Activated T-helper 17 cell treated with anti-CD3 and anti-CD28 coated beads, Interleukin-2, amount 50 U/mL, for 72 hours (primary cell): ENCODE data around the gene MPP2. TPM values are rescaled to one million over a fixed set of nuclear protein-coding genes. Genes with fewer than 3 reads are reported as not detected.

Experiments
- ATAC-seq: fragments of 150-1000 bp; cut with Tn5 transposase; replicated peaks from 2 replicates; pipeline ENCODE4 v1.10.0; 2021; ENCODE audit warnings: mild to moderate bottlenecking, moderate library complexity
- H3K27ac Mint-ChIP-seq: one replicate; pipeline ENCODE4 v1.8.0; 2022; ENCODE audit warnings: mixed read lengths
- H3K27me3 Mint-ChIP-seq: one replicate; pipeline ENCODE4 v1.8.0; 2022; ENCODE audit warnings: mixed read lengths
- H3K36me3 Mint-ChIP-seq: one replicate; pipeline ENCODE4 v1.8.0; 2022; ENCODE audit warnings: low read depth, mild to moderate bottlenecking, mixed read lengths
- H3K4me1 Mint-ChIP-seq: one replicate; pipeline ENCODE4 v1.8.0; 2022; ENCODE audit warnings: mixed read lengths
- H3K4me3 Mint-ChIP-seq: one replicate; pipeline ENCODE4 v1.8.0; 2022; ENCODE audit warnings: mild to moderate bottlenecking, mixed read lengths
- H3K9me3 Mint-ChIP-seq: one replicate; pipeline ENCODE4 v1.8.0; 2022; ENCODE audit warnings: mixed read lengths
- total RNA-seq, 2 donors: library from RNA; stranded (reverse); gene quantifications; one replicate each; pipeline ENCODE4 v1.2.3, GENCODE V29; 2022

Gene MPP2
- total RNA-seq, 2 donors from 2014 or later, result 1.3 to 3.3 TPM

DNA sequence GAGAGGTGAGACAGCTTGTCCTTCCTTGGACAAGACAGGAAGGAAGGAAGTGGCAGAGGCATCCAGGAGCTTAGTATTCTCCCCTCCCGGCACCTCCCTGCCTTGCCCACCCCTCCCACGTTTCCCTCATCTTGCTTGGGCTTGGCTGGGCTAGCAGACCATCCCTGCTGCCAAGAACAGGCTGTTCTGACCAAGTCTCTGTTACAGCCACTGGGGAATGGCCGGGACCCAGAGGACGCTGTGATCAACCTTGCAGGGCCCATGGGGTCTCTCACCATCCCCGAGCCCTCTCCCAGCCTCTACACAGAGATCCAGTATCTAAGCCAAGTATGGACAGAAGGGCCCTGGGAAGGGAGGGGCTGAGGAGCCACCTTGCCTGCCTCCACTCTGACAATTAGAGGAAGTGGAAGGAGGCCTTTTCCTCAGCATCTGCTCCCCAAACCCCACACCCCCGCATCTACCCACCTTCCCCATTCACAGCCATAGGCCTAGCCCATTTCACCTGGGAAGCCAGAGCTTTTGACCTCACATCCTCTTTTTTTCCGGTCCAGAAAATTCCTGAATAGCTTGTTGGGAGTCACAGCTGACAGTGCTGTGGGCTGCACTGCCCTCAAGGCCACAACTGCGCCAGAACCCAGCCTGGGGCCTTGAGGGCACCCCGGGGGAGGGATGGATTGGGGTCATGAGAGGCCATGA, 46.3 kb downstream of the MPP2 start:
- no peaks in the 10 kb centered on the region for H3K4me1 Mint-ChIP-seq
- H3K27ac Mint-ChIP-seq, result no peak overlapping the region
- peaks cover 8% of the 10 kb centered on the region for H3K27me3 Mint-ChIP-seq
- H3K9me3 Mint-ChIP-seq, result no peaks in the 10 kb centered on the region
- H3K4me3 Mint-ChIP-seq, result no peak overlapping the region
- H3K36me3 Mint-ChIP-seq, result no peaks in the 10 kb centered on the region
- ATAC-seq, result no peak

GRCh38 chr17:43860077-43860725, 47.1 kb downstream of the MPP2 start:
- Mint-ChIP-seq H3K9me3 (no peaks in the 10 kb centered on the region), H3K36me3 (no peaks in the 10 kb centered on the region), H3K27ac (no peak overlapping the region), H3K4me1 (no peaks in the 10 kb centered on the region), H3K4me3 (no peak overlapping the region), H3K27me3 (peaks cover 8% of the 10 kb centered on the region)
- ATAC-seq, result no peak

GRCh38 chr17:43857957-43858600, 49.3 kb downstream of the MPP2 start:
- Mint-ChIP-seq H3K9me3 (no peaks in the 10 kb centered on the region), H3K36me3 (no peaks in the 10 kb centered on the region), H3K27me3 (peaks cover 12% of the 10 kb centered on the region), H3K27ac (no peak overlapping the region), H3K4me3 (no peak overlapping the region), H3K4me1 (no peaks in the 10 kb centered on the region)
- no peak for ATAC-seq

DNA sequence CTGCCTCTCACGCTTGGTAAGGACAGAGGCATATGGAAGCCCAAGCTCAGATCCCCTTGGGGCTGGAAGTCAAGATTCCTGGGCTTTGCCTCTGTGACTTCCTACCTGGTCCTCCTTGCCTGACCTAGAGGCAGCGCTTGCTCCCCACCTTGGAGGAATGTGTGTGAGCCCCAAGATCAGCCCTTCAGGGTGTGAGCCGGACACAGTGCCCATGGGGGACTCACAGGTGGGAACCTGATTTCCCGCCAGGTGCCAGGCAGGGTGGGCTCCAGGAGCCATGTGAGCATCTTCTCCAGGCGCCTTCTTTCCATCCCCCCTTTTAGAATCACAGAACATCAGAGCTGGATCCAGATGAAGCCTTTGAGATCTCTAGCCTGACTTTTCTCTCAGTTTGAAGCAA, 50.2 kb downstream of the MPP2 start:
- Mint-ChIP-seq H3K36me3 (no peaks in the 10 kb centered on the region), H3K27ac (no peak overlapping the region), H3K4me3 (no peak overlapping the region), H3K9me3 (no peaks in the 10 kb centered on the region), H3K27me3 (peaks cover 16% of the 10 kb centered on the region), H3K4me1 (no peaks in the 10 kb centered on the region)
- ATAC-seq, result no peak

DNA sequence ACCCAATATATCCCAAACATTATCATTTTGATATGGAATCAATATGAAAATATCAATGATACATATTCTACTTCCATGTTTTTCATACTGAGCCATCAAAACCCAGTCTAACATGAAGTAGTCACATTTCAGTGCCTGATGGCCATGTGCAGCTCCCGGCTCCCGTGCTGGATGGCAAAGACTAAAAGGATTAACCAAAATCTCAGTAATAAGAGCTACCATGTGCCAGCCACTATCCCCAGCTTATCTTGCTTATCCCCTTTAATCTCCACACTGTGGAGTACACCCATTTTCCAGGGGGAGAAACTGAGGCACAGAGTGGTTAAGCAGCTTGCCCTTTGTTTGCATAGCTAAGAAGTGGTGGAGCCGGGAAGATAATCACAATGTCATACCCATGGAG, 51.2 kb downstream of the MPP2 start:
- no peak overlapping the region for H3K27ac Mint-ChIP-seq
- ATAC-seq, result no peak
- H3K9me3 Mint-ChIP-seq, result no peaks in the 10 kb centered on the region
- peaks cover 20% of the 10 kb centered on the region for H3K27me3 Mint-ChIP-seq
- no peak overlapping the region for H3K4me3 Mint-ChIP-seq
- no peaks in the 10 kb centered on the region for H3K36me3 Mint-ChIP-seq
- H3K4me1 Mint-ChIP-seq, result no peaks in the 10 kb centered on the region

GRCh38 chr17:43855061-43855460, 52.3 kb downstream of the MPP2 start:
- H3K4me1 Mint-ChIP-seq, result no peaks in the 10 kb centered on the region
- H3K36me3 Mint-ChIP-seq, result no peaks in the 10 kb centered on the region
- ATAC-seq, result no peak
- no peaks in the 10 kb centered on the region for H3K9me3 Mint-ChIP-seq
- H3K4me3 Mint-ChIP-seq, result no peak overlapping the region
- H3K27ac Mint-ChIP-seq, result no peak overlapping the region
- peaks cover 17% of the 10 kb centered on the region for H3K27me3 Mint-ChIP-seq

DNA sequence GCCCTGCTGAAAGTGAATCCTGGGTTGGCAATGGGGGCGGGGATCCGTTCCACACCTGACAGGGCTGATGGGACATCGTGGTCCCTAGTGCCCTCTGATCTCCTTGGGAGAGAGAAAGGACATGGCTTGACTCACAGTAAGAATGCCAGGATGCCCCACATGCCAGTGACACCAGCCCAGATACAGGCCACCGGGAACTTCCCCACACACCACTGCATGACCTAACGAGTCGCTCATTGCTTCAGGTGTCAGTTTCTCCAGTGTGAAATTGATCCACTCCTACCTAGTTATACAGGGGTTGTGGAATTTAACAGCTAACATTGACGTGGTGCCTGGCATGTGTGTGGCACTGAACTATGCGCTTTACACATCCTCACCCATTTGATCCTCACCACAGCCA, 52.8 kb downstream of the MPP2 start:
- H3K4me3 Mint-ChIP-seq, result no peak overlapping the region
- no peaks in the 10 kb centered on the region for H3K4me1 Mint-ChIP-seq
- ATAC-seq, result no peak
- no peaks in the 10 kb centered on the region for H3K9me3 Mint-ChIP-seq
- no peaks in the 10 kb centered on the region for H3K36me3 Mint-ChIP-seq
- H3K27ac Mint-ChIP-seq, result no peak overlapping the region
- H3K27me3 Mint-ChIP-seq, result peaks cover 22% of the 10 kb centered on the region

GRCh38 chr17:43853546-43853945, 53.8 kb downstream of the MPP2 start:
- H3K36me3 Mint-ChIP-seq, result no peaks in the 10 kb centered on the region
- no peak overlapping the region for H3K4me3 Mint-ChIP-seq
- no peak overlapping the region for H3K27ac Mint-ChIP-seq
- peaks cover 22% of the 10 kb centered on the region for H3K27me3 Mint-ChIP-seq
- ATAC-seq, result no peak
- no peaks in the 10 kb centered on the region for H3K4me1 Mint-ChIP-seq
- H3K9me3 Mint-ChIP-seq, result no peaks in the 10 kb centered on the region

GRCh38 chr17:43852571-43852970, 54.8 kb downstream of the MPP2 start:
- peaks cover 27% of the 10 kb centered on the region for H3K27me3 Mint-ChIP-seq
- H3K36me3 Mint-ChIP-seq, result no peaks in the 10 kb centered on the region
- no peak overlapping the region for H3K4me3 Mint-ChIP-seq
- no peak for ATAC-seq
- H3K9me3 Mint-ChIP-seq, result no peaks in the 10 kb centered on the region
- no peak overlapping the region for H3K27ac Mint-ChIP-seq
- no peaks in the 10 kb centered on the region for H3K4me1 Mint-ChIP-seq

DNA sequence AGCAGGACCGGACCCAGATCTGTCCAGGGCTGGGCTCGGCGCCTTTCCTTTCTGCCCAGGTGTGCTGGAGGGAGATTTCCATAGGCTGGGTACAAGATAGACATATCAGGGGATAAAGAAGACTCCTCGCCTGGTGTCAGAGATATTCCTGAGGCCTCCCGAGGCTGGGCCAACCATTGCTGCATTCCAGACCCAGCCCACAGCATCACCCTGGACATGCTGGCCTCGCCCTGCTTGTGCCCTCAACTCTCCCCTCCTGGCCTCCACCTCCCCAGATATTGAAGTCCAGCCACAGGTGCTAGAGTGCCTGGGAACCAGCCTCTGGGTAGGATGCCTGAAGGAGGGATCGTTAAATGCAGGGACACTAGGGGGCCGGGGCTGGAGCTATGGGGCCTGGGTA, 58.2 kb downstream of the MPP2 start:
- no peaks in the 10 kb centered on the region for H3K36me3 Mint-ChIP-seq
- no peak overlapping the region for H3K27ac Mint-ChIP-seq
- H3K4me3 Mint-ChIP-seq, result no peak overlapping the region
- H3K9me3 Mint-ChIP-seq, result no peaks in the 10 kb centered on the region
- no peaks in the 10 kb centered on the region for H3K4me1 Mint-ChIP-seq
- peaks cover 25% of the 10 kb centered on the region for H3K27me3 Mint-ChIP-seq
- no peak for ATAC-seq

DNA sequence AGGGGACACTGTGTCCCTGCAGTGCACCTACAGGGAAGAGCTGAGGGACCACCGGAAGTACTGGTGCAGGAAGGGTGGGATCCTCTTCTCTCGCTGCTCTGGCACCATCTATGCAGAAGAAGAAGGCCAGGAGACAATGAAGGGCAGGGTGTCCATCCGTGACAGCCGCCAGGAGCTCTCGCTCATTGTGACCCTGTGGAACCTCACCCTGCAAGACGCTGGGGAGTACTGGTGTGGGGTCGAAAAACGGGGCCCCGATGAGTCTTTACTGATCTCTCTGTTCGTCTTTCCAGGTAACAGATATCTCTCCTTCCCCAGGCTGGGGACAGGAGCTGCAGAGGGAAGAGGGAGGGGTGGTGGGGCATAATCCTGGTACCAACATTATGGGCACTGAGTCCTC, 58.7 kb downstream of the MPP2 start:
- ATAC-seq, result no peak
- Mint-ChIP-seq H3K27me3 (peaks cover 24% of the 10 kb centered on the region), H3K4me1 (no peaks in the 10 kb centered on the region), H3K4me3 (no peak overlapping the region), H3K9me3 (no peaks in the 10 kb centered on the region), H3K36me3 (no peaks in the 10 kb centered on the region), H3K27ac (no peak overlapping the region)

- no peaks in the 10 kb centered on the region for H3K4me1 Mint-ChIP-seq
- H3K27ac Mint-ChIP-seq, result no peak within 1 kb of the TSS
Observed at GRCh38 chr17:43846963-43847371, 60.4 kb downstream of the MPP2 start, which contains the start of gene CD300LG. TSS of gene CD300LG (plus strand) at chr17:43847176. CDS start at chr17:43847217, 41 bp downstream.

GRCh38 chr17:43846221-43846712, 61.1 kb downstream of the MPP2 start:
- H3K27ac Mint-ChIP-seq, result no peak overlapping the region
- ATAC-seq, result peak; percentile 95
- H3K36me3 Mint-ChIP-seq, result no peaks in the 10 kb centered on the region
- no peaks in the 10 kb centered on the region for H3K4me1 Mint-ChIP-seq
- H3K27me3 Mint-ChIP-seq, result peaks cover 16% of the 10 kb centered on the region
- H3K9me3 Mint-ChIP-seq, result no peaks in the 10 kb centered on the region
- H3K4me3 Mint-ChIP-seq, result no peak overlapping the region

More at GRCh38 chr17:43846963-43847371, 60.4 kb downstream of the MPP2 start, which contains the start of gene CD300LG:
- no peak for ATAC-seq
- Mint-ChIP-seq H3K9me3 (no peaks in the 10 kb centered on the region), H3K4me3 (no peak within 1 kb of the TSS), H3K36me3 (no peaks in the 10 kb centered on the region), H3K27me3 (peaks cover 20% of the 10 kb centered on the region)

DNA sequence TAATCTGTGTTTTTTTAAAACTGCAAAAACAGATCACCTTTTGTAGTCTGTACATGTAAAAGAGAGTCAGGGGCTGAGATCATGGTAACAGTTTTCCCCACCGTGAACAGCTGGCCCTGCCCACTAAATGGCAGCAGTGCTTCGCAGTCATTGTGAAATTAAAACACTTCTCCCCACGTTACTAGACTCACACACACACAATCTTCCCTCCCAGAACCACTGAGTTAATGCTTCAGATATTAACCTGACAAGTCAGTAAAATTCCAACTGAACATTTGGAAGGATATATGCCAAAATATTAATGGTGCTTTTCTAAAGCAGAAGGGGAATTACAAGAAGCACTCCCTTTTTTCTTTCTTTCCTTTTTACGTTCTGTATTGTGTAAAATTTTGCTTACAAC, 61.6 kb downstream of the MPP2 start:
- Mint-ChIP-seq H3K4me3 (no peak overlapping the region), H3K27ac (no peak overlapping the region), H3K27me3 (peaks cover 16% of the 10 kb centered on the region), H3K9me3 (no peaks in the 10 kb centered on the region), H3K4me1 (no peaks in the 10 kb centered on the region), H3K36me3 (no peaks in the 10 kb centered on the region)
- ATAC-seq, result no peak

DNA sequence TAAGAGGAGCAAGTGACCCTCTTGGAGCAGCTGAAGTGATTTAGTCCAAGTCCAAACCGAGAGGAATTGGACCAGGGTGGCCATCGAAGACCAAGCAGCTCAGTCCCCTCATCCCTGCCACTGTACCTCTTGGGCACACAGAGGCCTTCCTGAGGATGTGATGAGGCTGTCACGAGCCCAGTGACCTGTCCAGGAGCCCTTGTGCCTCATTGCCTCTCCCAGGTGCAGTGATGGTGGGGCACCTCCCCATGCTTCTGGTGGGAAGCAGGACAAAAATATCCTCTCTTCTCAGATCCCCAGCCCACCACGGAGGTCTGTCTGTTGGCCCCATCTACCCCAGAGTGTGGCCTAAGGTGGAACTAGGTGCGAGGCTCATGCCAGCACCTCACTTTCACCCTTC, 63.1 kb downstream of the MPP2 start:
- Mint-ChIP-seq H3K27ac (no peak overlapping the region), H3K36me3 (no peaks in the 10 kb centered on the region), H3K9me3 (no peaks in the 10 kb centered on the region), H3K27me3 (peaks cover 22% of the 10 kb centered on the region), H3K4me3 (no peak overlapping the region), H3K4me1 (no peaks in the 10 kb centered on the region)
- no peak for ATAC-seq
